OCI-LY1 (cell line): Measurements from ENCODE around the gene TBC1D4.

Source experiments
- H2AFZ ChIP-seq: fragments of 200-600 bp; sonication (generic), shearing (Covaris generic); 2 replicates; pipeline ENCODE4 v1.6.0; 2014; ENCODE audit warnings: antibody characterized with exemption, mild to moderate bottlenecking, low read length
- H3F3A ChIP-seq: fragments of 200-600 bp; sonication (generic), shearing (Covaris generic); 2 replicates; pipeline ENCODE4 v1.6.0; 2014; ENCODE audit warnings: mild to moderate bottlenecking, antibody characterized with exemption, low read length, moderate library complexity; ENCODE audit not compliant: insufficient read depth
- H3K27ac ChIP-seq: fragments of 200-600 bp; sonication (generic); 2 replicates; pipeline ENCODE4 v1.5.1; 2014; ENCODE audit warnings: low read length, mixed run types, mild to moderate bottlenecking, low read depth; ENCODE audit not compliant: poor library complexity, severe bottlenecking
- H3K27me3 ChIP-seq: fragments of 200-600 bp; sonication (generic); 2 replicates; pipeline ENCODE4 v1.6.0; 2014; ENCODE audit warnings: antibody characterized with exemption, mild to moderate bottlenecking, low read length, moderate library complexity; ENCODE audit not compliant: insufficient read depth
- H3K36me3 ChIP-seq: fragments of 200-600 bp; sonication (generic); 2 replicates; pipeline ENCODE4 v1.6.1; 2014; ENCODE audit warnings: mild to moderate bottlenecking, antibody characterized with exemption, low read length, moderate library complexity, mixed read lengths; ENCODE audit not compliant: insufficient read depth
- H3K4me1 ChIP-seq: fragments of 200-600 bp; sonication (generic); 2 replicates; pipeline ENCODE4 v1.5.1; 2014; ENCODE audit warnings: mild to moderate bottlenecking, low read length, moderate library complexity; ENCODE audit not compliant: insufficient read depth, severe bottlenecking
- H3K4me2 ChIP-seq: fragments of 200-600 bp; sonication (generic), shearing (Covaris generic); 2 replicates; pipeline ENCODE4 v1.6.1; 2014; ENCODE audit warnings: low read length
- H3K4me3 ChIP-seq: fragments of 200-600 bp; sonication (generic); 2 replicates; pipeline ENCODE4 v1.5.1; 2014; ENCODE audit warnings: low read length, low read depth, mild to moderate bottlenecking, mixed read lengths; ENCODE audit not compliant: poor library complexity, severe bottlenecking
- H3K79me2 ChIP-seq: fragments of 200-600 bp; shearing (Covaris generic); 2 replicates; pipeline ENCODE4 v1.6.1; 2016; ENCODE audit warnings: mixed run types, low read length, mixed read lengths; ENCODE audit not compliant: insufficient read depth
- H3K9ac ChIP-seq: fragments of 200-600 bp; sonication (generic), shearing (Covaris generic); 2 replicates; pipeline ENCODE4 v1.6.1; 2014; ENCODE audit warnings: mild to moderate bottlenecking, low read length, mixed read lengths
- H3K9me2 ChIP-seq: fragments of 200-600 bp; sonication (generic), shearing (Covaris generic); 2 replicates; pipeline ENCODE4 v1.6.1; 2014; ENCODE audit warnings: low read depth, mild to moderate bottlenecking, low read length, mixed read lengths
- H3K9me3 ChIP-seq: fragments of 200-600 bp; shearing (Covaris generic); 2 replicates; pipeline ENCODE4 v1.6.1; 2014; ENCODE audit warnings: low read length, mixed read lengths
- H4K20me1 ChIP-seq: fragments of 200-600 bp; sonication (generic), shearing (Covaris generic); 2 replicates; pipeline ENCODE4 v1.6.0; 2016; ENCODE audit warnings: mild to moderate bottlenecking, low read length; ENCODE audit not compliant: insufficient read depth
- CTCF ChIP-seq: fragments of 200-600 bp; sonication (generic), shearing (Covaris generic); IDR thresholded peaks from 2 replicates; pipeline ENCODE4 v1.5.1; 2017; ENCODE audit warnings: mild to moderate bottlenecking, antibody characterized with exemption, low read length, moderate library complexity, mixed read lengths
- EZH2 ChIP-seq: fragments of 200-600 bp; sonication (generic), shearing (Covaris generic); IDR thresholded peaks from 2 replicates; pipeline ENCODE4 v1.8.0; 2017; ENCODE audit warnings: borderline replicate concordance, mixed run types, mild to moderate bottlenecking, antibody characterized with exemption, low read length, moderate library complexity, mixed read lengths

Gene TBC1D4

GRCh38 chr13:75364131-75364713, 117.7 kb downstream of the TBC1D4 start:
- Histone ChIP-seq H3K4me2 (no peak overlapping the region), H3K27ac (no peak overlapping the region), H3F3A (no peaks in the 10 kb centered on the region), H3K27me3 (no peaks in the 10 kb centered on the region; the same call in 1 of the 2 replicates), H3K4me1 (no peaks in the 10 kb centered on the region), H4K20me1 (no peaks in the 10 kb centered on the region), H2AFZ (no peak overlapping the region), H3K9ac (no peak overlapping the region), H3K9me2 (no peaks in the 10 kb centered on the region), H3K36me3 (no peaks in the 10 kb centered on the region), H3K79me2 (no peaks in the 10 kb centered on the region), H3K4me3 (no peak overlapping the region), H3K9me3 (no peaks in the 10 kb centered on the region)
- no peak for TF ChIP-seq EZH2
- TF ChIP-seq CTCF: no peak

- Histone ChIP-seq H3K36me3 (no peaks in the 10 kb centered on the region), H3F3A (no peaks in the 10 kb centered on the region), H3K9ac (no peak overlapping the region), H3K4me1 (no peaks in the 10 kb centered on the region), H3K79me2 (no peaks in the 10 kb centered on the region), H2AFZ (no peak overlapping the region), H3K9me2 (no peaks in the 10 kb centered on the region), H3K9me3 (no peaks in the 10 kb centered on the region), H3K27ac (no peak overlapping the region), H3K27me3 (no peaks in the 10 kb centered on the region; the same call in 1 of the 2 replicates), H4K20me1 (no peaks in the 10 kb centered on the region), H3K4me2 (no peak overlapping the region), H3K4me3 (no peak overlapping the region)
- TF ChIP-seq CTCF (no peak), EZH2 (no peak)
Measured at GRCh38 chr13:75363371-75363770, 118.6 kb downstream of the TBC1D4 start.

- Histone ChIP-seq H3F3A (no peaks in the 10 kb centered on the region), H3K4me2 (no peak overlapping the region), H3K79me2 (no peaks in the 10 kb centered on the region), H3K9me3 (no peaks in the 10 kb centered on the region), H3K9ac (no peak overlapping the region), H3K4me1 (no peaks in the 10 kb centered on the region), H2AFZ (no peak overlapping the region), H3K27ac (no peak overlapping the region), H3K4me3 (no peak overlapping the region), H3K27me3 (no peaks in the 10 kb centered on the region), H3K9me2 (no peaks in the 10 kb centered on the region), H4K20me1 (no peaks in the 10 kb centered on the region), H3K36me3 (no peaks in the 10 kb centered on the region)
- no peak for TF ChIP-seq EZH2
- no peak for TF ChIP-seq CTCF
Measured at GRCh38 chr13:75362026-75362425, 119.9 kb downstream of the TBC1D4 start.
